ENCODE results near the gene TRIM63.
"Not testable (repeated sequence)": the region's sequence is repeated elsewhere in the genome, so short reads cannot be mapped to it uniquely, and the experiment has no call there.

Gene TRIM63

DNA sequence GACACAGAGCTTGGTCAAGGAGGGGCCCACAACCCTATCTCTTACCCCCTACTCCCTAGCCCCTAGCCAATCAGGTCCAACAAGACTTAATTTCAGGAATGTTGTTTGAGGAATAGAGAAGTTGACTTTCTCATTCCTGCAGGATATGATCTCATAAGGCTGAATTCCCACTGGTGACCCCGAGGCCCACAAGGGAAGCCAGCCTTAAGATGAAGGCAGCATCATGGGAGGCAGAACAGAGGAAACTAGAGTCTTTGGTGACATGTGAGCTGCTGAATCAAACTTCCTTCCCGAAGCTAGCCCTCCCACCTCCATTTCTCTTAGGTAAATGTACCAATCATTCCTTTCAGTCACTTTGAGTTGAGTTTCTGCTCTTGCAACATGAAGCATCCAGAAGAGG, 35.1 kb upstream of the TRIM63 start:
- H3K9ac ChIP-seq (ENCODE audit: insufficient read length, low read depth), result no peak overlapping the region
- no peaks in the 10 kb centered on the region for H3K9me3 ChIP-seq (ENCODE audit: insufficient read depth, low read length)
- peaks cover 4% of the 10 kb centered on the region for H3K27me3 ChIP-seq (ENCODE audit: insufficient read depth, insufficient read length)
- no peaks in the 10 kb centered on the region for H3K36me3 ChIP-seq (ENCODE audit: insufficient read depth, insufficient read length, low read length)
- H3K4me1 ChIP-seq (ENCODE audit: insufficient read depth, insufficient read length), result no peaks in the 10 kb centered on the region
- no peak for TF ChIP-seq SUZ12 (IDR thresholded peaks at IDR 0.05; ENCODE audit: extremely low read depth, insufficient read depth, insufficient read length)
- no peak for TF ChIP-seq YY1 (IDR thresholded peaks at IDR 0.05; ENCODE audit: insufficient read depth, insufficient read length)
- TF ChIP-seq ZNF274 (IDR thresholded peaks at IDR 0.05; ENCODE audit: low read depth, low read length), result no peak
- no peak for DNase-seq (ENCODE audit: low read depth, low spot score)
- no peak overlapping the region for H3K4me3 ChIP-seq (ENCODE audit: insufficient read length, low read depth)

DNA sequence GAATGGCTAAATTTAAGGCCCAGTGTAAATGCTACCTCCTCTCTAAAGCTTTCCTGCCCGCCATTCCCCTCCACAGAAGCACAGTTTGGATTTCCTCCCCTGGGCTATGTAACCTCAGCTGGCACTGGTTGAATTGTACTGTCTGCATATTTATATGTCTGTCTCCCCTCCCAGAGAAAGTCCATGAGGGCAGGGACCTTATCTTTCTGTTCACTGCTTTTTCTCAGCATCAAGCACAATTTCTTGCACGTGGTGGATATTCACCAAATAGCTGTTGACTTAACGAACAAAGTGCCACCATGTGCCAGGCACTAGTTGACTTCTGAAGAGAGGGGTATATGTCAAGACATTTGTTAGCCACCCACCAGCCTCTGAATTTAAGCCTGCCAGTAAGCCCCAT, 34.7 kb upstream of the TRIM63 start:
- no peaks in the 10 kb centered on the region for H3K36me3 ChIP-seq (ENCODE audit: insufficient read depth, insufficient read length, low read length)
- no peak for DNase-seq (ENCODE audit: low read depth, low spot score)
- no peaks in the 10 kb centered on the region for H3K4me1 ChIP-seq (ENCODE audit: insufficient read depth, insufficient read length)
- peaks cover 4% of the 10 kb centered on the region for H3K27me3 ChIP-seq (ENCODE audit: insufficient read depth, insufficient read length)
- no peak overlapping the region for H3K9ac ChIP-seq (ENCODE audit: insufficient read length, low read depth)
- no peak overlapping the region for H3K4me3 ChIP-seq (ENCODE audit: insufficient read length, low read depth)
- no peaks in the 10 kb centered on the region for H3K9me3 ChIP-seq (ENCODE audit: insufficient read depth, low read length)
- TF ChIP-seq SUZ12 (IDR thresholded peaks at IDR 0.05; ENCODE audit: extremely low read depth, insufficient read depth, insufficient read length), result no peak
- no peak for TF ChIP-seq ZNF274 (IDR thresholded peaks at IDR 0.05; ENCODE audit: low read depth, low read length)
- no peak for TF ChIP-seq YY1 (IDR thresholded peaks at IDR 0.05; ENCODE audit: insufficient read depth, insufficient read length)

DNA sequence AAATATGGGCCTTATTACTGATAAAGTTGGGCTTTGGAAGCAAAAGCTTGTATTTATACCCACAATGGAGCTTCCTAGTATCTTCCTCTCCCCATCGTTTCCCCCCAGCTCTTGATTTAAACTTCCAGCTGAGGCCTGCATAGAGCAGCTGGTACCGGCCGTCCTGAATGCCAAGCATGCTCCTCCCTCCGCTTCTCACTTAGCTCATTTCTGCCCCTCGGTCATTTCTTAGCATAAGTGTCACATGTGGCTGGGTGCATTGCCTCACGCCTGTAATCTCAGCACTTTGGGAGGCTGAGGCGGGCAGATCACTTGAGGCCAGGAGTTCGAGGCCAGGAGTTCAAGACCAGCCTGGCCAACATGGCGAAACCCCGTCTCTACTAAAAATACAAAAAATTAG, 32.8 kb upstream of the TRIM63 start:
- not testable (repeated sequence) for H3K9ac ChIP-seq (ENCODE audit: insufficient read length, low read depth); H3K9me3 ChIP-seq (ENCODE audit: insufficient read depth, low read length); H3K36me3 ChIP-seq (ENCODE audit: insufficient read depth, insufficient read length, low read length); H3K4me1 ChIP-seq (ENCODE audit: insufficient read depth, insufficient read length); H3K4me3 ChIP-seq (ENCODE audit: insufficient read length, low read depth); H3K27me3 ChIP-seq (ENCODE audit: insufficient read depth, insufficient read length); DNase-seq (ENCODE audit: low read depth, low spot score)

DNA sequence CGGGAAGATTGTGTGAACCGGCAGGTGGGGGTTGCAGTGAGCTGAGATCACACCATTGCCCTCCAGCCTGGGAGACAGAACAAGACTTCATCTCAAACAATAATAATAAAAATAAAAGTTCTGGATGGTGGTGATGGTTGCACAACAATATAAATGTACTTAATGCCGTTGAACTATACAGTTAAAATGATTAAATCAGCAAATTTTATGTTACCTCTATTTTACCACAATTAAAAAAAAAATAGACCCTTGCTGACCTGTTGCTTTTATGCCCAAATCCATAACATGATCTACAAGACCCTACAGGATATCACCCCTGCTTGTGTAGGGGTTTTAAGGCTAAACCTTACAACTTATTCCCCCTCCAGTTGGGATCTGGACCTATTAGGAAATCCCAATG, 32.4 kb upstream of the TRIM63 start:
- Histone ChIP-seq H3K9me3 (ENCODE audit: insufficient read depth, low read length) (no peaks in the 10 kb centered on the region), H3K27me3 (ENCODE audit: insufficient read depth, insufficient read length) (peaks cover 4% of the 10 kb centered on the region), H3K4me1 (ENCODE audit: insufficient read depth, insufficient read length) (peaks cover 5% of the 10 kb centered on the region), H3K9ac (ENCODE audit: insufficient read length, low read depth) (no peak overlapping the region), H3K4me3 (ENCODE audit: insufficient read length, low read depth) (no peak overlapping the region), H3K36me3 (ENCODE audit: insufficient read depth, insufficient read length, low read length) (no peaks in the 10 kb centered on the region)
- no peak for TF ChIP-seq SUZ12 (IDR thresholded peaks at IDR 0.05; ENCODE audit: extremely low read depth, insufficient read depth, insufficient read length)
- no peak for TF ChIP-seq ZNF274 (IDR thresholded peaks at IDR 0.05; ENCODE audit: low read depth, low read length)
- no peak for TF ChIP-seq YY1 (IDR thresholded peaks at IDR 0.05; ENCODE audit: insufficient read depth, insufficient read length)
- no peak for DNase-seq (ENCODE audit: low read depth, low spot score)

DNA sequence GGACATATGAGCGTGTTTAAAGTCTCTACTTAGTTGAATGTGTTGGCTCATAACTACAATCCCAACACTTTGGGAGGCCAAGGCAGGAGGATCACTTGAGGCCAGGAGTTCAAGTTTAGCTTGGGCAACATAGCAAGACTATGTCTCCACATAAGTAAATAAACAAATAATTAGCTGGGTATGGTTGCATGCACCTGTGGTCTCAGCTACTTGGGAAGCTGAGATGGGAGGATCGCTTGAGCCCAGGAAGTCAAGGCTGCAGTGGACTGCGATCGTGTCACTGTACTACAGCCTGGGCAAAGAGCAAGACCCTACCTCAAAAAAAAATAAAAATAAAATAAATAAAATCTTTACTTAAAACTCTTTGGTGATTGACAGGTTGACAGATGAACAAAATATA, 31.2 kb upstream of the TRIM63 start:
- Histone ChIP-seq H3K36me3 (ENCODE audit: insufficient read depth, insufficient read length, low read length) (no peaks in the 10 kb centered on the region), H3K4me3 (ENCODE audit: insufficient read length, low read depth) (no peak overlapping the region), H3K4me1 (ENCODE audit: insufficient read depth, insufficient read length) (peaks cover 15% of the 10 kb centered on the region), H3K9ac (ENCODE audit: insufficient read length, low read depth) (no peak overlapping the region), H3K9me3 (ENCODE audit: insufficient read depth, low read length) (no peaks in the 10 kb centered on the region), H3K27me3 (ENCODE audit: insufficient read depth, insufficient read length) (peaks cover 13% of the 10 kb centered on the region)
- DNase-seq (ENCODE audit: low read depth, low spot score), result no peak
- TF ChIP-seq SUZ12 (IDR thresholded peaks at IDR 0.05; ENCODE audit: extremely low read depth, insufficient read depth, insufficient read length), result no peak
- TF ChIP-seq ZNF274 (IDR thresholded peaks at IDR 0.05; ENCODE audit: low read depth, low read length), result no peak
- TF ChIP-seq YY1 (IDR thresholded peaks at IDR 0.05; ENCODE audit: insufficient read depth, insufficient read length), result no peak

DNA sequence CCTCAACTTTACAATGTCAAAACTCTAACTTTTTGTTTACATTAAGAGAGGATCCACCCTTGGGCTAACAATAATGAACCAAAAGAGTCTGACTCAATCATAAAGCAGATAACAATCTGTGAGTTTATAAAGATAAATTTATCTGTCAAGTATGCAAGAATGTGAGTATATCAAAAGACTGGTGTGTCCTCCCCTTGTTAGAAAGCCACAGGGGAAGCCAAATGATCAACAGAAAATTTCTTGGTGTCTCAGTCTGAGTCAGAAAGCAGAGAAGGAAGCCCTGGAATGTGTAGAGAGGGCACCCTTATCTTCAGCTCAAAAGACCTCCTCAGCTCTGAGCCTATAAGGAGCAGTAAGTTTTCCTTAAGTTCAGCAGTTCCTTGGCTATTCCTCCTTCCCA, 30.3 kb upstream of the TRIM63 start:
- DNase-seq (ENCODE audit: low read depth, low spot score), result no peak

DNA sequence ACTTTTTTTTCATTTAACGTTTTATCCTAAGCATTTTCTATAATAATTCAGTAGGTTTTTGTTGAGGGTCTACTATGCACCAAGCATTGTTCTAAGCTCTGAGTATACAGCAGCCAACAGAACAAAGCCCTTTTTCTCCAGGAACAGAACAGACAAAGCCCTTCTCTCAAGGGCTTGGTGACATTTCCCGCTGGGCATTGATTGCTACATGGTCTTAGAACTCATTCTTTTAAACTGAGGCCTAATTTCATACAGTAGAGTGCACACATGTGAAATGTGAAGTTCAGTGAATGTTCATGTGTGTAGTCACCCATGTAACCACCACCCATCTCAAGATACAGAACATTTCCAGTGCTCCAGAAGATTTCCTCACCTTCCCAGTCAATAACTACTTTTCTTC, 29.0 kb upstream of the TRIM63 start:
- no peak for TF ChIP-seq YY1 (IDR thresholded peaks at IDR 0.05; ENCODE audit: insufficient read depth, insufficient read length)
- TF ChIP-seq SUZ12 (IDR thresholded peaks at IDR 0.05; ENCODE audit: extremely low read depth, insufficient read depth, insufficient read length), result no peak
- no peak for TF ChIP-seq ZNF274 (IDR thresholded peaks at IDR 0.05; ENCODE audit: low read depth, low read length)
- no peak for DNase-seq (ENCODE audit: low read depth, low spot score)
- Histone ChIP-seq H3K4me1 (ENCODE audit: insufficient read depth, insufficient read length) (peaks cover 16% of the 10 kb centered on the region), H3K27me3 (ENCODE audit: insufficient read depth, insufficient read length) (peaks cover 11% of the 10 kb centered on the region), H3K9ac (ENCODE audit: insufficient read length, low read depth) (no peak overlapping the region), H3K4me3 (ENCODE audit: insufficient read length, low read depth) (no peak overlapping the region), H3K36me3 (ENCODE audit: insufficient read depth, insufficient read length, low read length) (no peaks in the 10 kb centered on the region), H3K9me3 (ENCODE audit: insufficient read depth, low read length) (no peaks in the 10 kb centered on the region)

More for the DNA sequence above, 30.3 kb upstream of the TRIM63 start:
- no peak for TF ChIP-seq ZNF274 (IDR thresholded peaks at IDR 0.05; ENCODE audit: low read depth, low read length)
- TF ChIP-seq SUZ12 (IDR thresholded peaks at IDR 0.05; ENCODE audit: extremely low read depth, insufficient read depth, insufficient read length), result no peak
- no peak for TF ChIP-seq YY1 (IDR thresholded peaks at IDR 0.05; ENCODE audit: insufficient read depth, insufficient read length)
- Histone ChIP-seq H3K9me3 (ENCODE audit: insufficient read depth, low read length) (no peaks in the 10 kb centered on the region), H3K36me3 (ENCODE audit: insufficient read depth, insufficient read length, low read length) (no peaks in the 10 kb centered on the region), H3K9ac (ENCODE audit: insufficient read length, low read depth) (no peak overlapping the region), H3K4me1 (ENCODE audit: insufficient read depth, insufficient read length) (peaks cover 15% of the 10 kb centered on the region), H3K4me3 (ENCODE audit: insufficient read length, low read depth) (no peak overlapping the region), H3K27me3 (ENCODE audit: insufficient read depth, insufficient read length) (peaks cover 15% of the 10 kb centered on the region)
